Fibroblast of mammary gland (primary cell): Measurements from ENCODE around the gene RARS2.

Experiments used
- DNase-seq: peaks from one replicate; pipeline ENCODE4 v3.0.0-alpha.2; 2010; ENCODE audit warnings: low read depth
- H3K4me3 ChIP-seq: 2 replicates; pipeline ENCODE4 v1.5.1; 2011; ENCODE audit warnings: low read depth, mild to moderate bottlenecking, low read length, moderate library complexity; ENCODE audit not compliant: control insufficient read depth
- CTCF ChIP-seq: conservative IDR thresholded peaks from 2 replicates; pipeline ENCODE4 v1.5.1; 2011; ENCODE audit warnings: low read depth, low read length, inconsistent platforms; ENCODE audit not compliant: control insufficient read depth, insufficient read depth

Gene RARS2

DNA sequence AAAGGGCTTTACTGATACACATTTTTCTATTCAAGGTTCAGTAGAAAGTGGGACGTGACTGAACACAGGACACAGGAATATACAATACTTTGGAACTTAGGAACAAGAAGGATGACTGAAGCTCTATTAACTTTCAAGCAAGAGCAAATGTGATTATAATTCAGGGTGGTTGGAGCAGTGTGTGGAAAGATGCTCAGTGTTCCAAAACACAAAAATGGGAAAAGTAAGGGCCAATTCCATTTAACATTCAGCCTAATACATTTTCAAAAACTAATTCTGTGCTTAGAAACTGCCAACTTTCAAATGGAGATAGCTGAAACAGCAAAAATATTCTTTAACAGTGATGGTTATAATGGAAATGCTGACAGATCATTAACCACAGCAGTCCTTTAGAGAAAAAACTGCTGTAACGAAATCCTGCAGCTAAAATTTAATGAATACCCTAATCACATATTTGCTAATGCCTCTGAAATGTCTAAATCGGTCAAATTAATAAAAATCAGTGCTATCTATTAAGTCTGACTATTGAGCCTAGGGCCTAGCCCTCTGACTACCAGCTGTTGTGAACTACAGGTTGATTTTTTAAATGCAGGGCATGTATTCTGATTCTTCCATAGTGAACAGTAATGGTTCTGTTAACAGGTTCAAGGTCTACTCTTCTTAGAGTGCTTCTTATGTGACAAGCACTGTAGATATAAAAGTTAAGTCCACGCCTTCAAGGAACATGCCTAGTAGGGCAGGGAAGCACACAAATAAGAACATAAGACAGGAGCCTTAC, 45.9 kb downstream of the RARS2 start:
- H3K4me3 ChIP-seq = no peak overlapping the region
- no peak for DNase-seq
- TF ChIP-seq CTCF = no peak

DNA sequence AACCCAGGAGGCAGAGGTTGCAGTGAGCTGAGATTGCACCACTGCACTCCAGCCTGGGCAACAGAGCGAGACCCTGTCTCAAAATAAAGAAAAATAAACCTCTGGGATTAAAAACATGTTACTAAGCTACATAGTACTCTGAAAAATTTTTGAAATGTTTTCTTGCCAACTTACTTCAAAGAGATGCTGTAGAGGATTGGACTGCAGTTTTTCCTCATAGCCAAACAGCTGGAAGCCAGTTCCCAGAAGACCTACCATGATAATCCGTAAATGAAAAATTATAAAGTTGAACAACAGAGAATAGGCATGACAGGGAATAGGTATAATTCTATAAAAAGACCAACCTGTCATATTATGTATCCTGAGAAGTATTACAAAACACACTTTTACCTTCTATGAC, 48.0 kb downstream of the RARS2 start:
- no peak overlapping the region for H3K4me3 ChIP-seq
- DNase-seq = no peak
- no peak for TF ChIP-seq CTCF

- no peak for TF ChIP-seq CTCF
- no peak for DNase-seq
- H3K4me3 ChIP-seq = no peak overlapping the region
Observed at GRCh38 chr6:87541041-87541440, 48.7 kb downstream of the RARS2 start.

- TF ChIP-seq CTCF = no peak
- no peak overlapping the region for H3K4me3 ChIP-seq
- no peak for DNase-seq
Observed at GRCh38 chr6:87540539-87540938, 49.2 kb downstream of the RARS2 start.

DNA sequence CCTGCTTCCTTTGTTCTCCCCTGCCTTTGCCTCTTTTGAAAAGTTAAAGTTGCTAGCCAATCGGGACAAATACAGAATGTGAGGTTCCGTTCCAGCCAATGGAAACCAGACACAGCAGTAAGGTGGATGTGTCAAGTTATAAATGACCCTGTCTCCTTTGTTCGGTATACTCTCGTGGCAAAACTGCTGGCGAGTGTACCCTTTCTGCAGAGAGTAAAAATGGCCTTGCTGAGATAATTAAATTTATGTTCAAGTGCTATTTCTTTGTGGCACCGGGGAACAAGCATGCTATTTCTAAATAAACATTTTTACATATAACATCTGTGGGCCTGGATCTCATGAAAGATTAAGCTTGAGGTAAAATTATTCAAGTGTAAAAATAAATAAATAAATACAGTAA, 50.2 kb downstream of the RARS2 start:
- H3K4me3 ChIP-seq = no peak overlapping the region
- no peak for DNase-seq
- no peak for TF ChIP-seq CTCF

- no peak for DNase-seq
- no peak for TF ChIP-seq CTCF
- no peak overlapping the region for H3K4me3 ChIP-seq
Observed at GRCh38 chr6:87538510-87539260, 51.1 kb downstream of the RARS2 start.
